SK-N-MC (cell line): ENCODE data around the gene LGI2.

ENCODE experiments used
- DNase-seq: peaks from one replicate; pipeline ENCODE4 v3.0.0-alpha.2; 2011; ENCODE audit warnings: low read depth, low spot score
- H3K27ac ChIP-seq: fragments of 200-600 bp; sonication (generic); 2 replicates; pipeline ENCODE4 v1.5.1; 2016; ENCODE audit warnings: mixed run types
- H3K36me3 ChIP-seq: fragments of 200-600 bp; sonication (generic); 2 replicates; pipeline ENCODE4 v1.6.1; 2017; ENCODE audit warnings: antibody characterized with exemption, low read length, mixed read lengths; ENCODE audit not compliant: insufficient read depth
- H3K4me3 ChIP-seq: fragments of 200-600 bp; sonication (generic); 2 replicates; pipeline ENCODE4 v1.5.1; 2016
- H3K9ac ChIP-seq: fragments of 200-600 bp; sonication (generic); 2 replicates; pipeline ENCODE4 v1.8.0; 2017; ENCODE audit warnings: mixed run types, mixed read lengths; ENCODE audit not compliant: insufficient read length
- H3K9me3 ChIP-seq: fragments of 200-600 bp; sonication (generic); 2 replicates; pipeline ENCODE4 v1.6.1; 2017; ENCODE audit warnings: low read depth, mild to moderate bottlenecking, antibody characterized with exemption, low read length, moderate library complexity, mixed read lengths
- EZH2 ChIP-seq: fragments of 200-600 bp; sonication (generic); IDR thresholded peaks from one replicate; pipeline ENCODE4 v1.6.1; 2017; ENCODE audit warnings: antibody characterized with exemption
- FOXP2 ChIP-seq: optimal IDR thresholded peaks from 2 replicates; pipeline ENCODE3; 2011; ENCODE audit warnings: mild to moderate bottlenecking, moderate library complexity; ENCODE audit not compliant: insufficient read depth; ENCODE audit errors: extremely low read length, control extremely low read depth
- POLR2AphosphoS5 ChIP-seq: IDR thresholded peaks from 2 replicates; pipeline ENCODE4 v1.6.1; 2012; ENCODE audit warnings: mild to moderate bottlenecking, low read depth, low read length, borderline replicate concordance

Gene LGI2

GRCh38 chr4:24968278-24968677 is 62.5 kb downstream of the LGI2 start:
- H3K9ac ChIP-seq: no peak overlapping the region
- no peak overlapping the region for H3K4me3 ChIP-seq
- DNase-seq: no peak
- no peak overlapping the region for H3K27ac ChIP-seq
- H3K9me3 ChIP-seq: no peaks in the 10 kb centered on the region
- no peak for TF ChIP-seq POLR2AphosphoS5
- TF ChIP-seq FOXP2: no peak
- TF ChIP-seq EZH2: no peak
- H3K36me3 ChIP-seq: no peaks in the 10 kb centered on the region

- Histone ChIP-seq H3K9ac (no peak overlapping the region), H3K36me3 (no peaks in the 10 kb centered on the region), H3K27ac (no peak overlapping the region), H3K9me3 (no peaks in the 10 kb centered on the region), H3K4me3 (no peak overlapping the region)
- no peak for DNase-seq
- no peak for TF ChIP-seq POLR2AphosphoS5
- no peak for TF ChIP-seq EZH2
- no peak for TF ChIP-seq FOXP2
Observed at GRCh38 chr4:24967346-24967745, 63.4 kb downstream of the LGI2 start.

DNA sequence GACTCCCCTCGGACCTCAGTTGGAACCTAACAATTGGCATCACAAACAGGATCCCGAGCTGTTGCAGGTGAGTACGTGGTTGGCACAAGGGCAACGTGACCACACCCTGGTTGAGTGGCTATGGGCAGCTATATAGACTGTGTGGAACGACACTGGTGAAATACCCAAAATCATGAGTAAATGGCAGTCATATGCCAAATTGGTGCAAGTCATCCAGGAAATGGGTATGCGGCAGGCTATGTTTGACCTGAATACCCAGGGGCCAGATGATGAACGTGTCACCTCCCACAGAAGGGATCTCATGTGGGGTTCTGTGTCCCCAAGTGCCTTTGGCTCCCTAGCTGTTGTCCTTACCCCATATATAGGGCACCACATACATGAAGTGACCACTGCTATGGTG is 64.7 kb downstream of the LGI2 start:
- no peaks in the 10 kb centered on the region for H3K9me3 ChIP-seq
- H3K27ac ChIP-seq: no peak overlapping the region
- no peak for DNase-seq
- H3K9ac ChIP-seq: no peak overlapping the region
- TF ChIP-seq POLR2AphosphoS5: no peak
- no peak for TF ChIP-seq EZH2
- TF ChIP-seq FOXP2: no peak
- H3K4me3 ChIP-seq: no peak overlapping the region
- no peaks in the 10 kb centered on the region for H3K36me3 ChIP-seq

DNA sequence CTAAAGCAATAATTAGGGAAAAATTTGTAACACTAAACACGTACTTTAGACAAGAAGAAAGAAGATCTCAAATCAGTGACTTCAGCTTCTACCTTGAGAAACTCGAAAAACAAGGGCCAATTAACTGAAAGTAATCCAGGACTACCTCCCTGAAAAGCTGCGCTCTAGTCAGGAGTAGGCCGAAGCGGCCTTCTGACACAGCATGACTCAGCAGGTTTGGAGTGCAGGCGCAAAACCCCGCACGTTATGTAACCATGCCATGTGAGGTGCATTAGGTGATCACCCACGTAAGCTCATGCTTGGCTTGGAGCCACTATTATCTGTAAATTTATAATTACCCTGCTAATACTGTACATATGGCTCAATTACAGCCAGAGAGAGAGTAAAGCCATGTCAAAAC is 65.1 kb downstream of the LGI2 start:
- Histone ChIP-seq H3K27ac (no peak overlapping the region), H3K36me3 (no peaks in the 10 kb centered on the region), H3K4me3 (no peak overlapping the region), H3K9me3 (no peaks in the 10 kb centered on the region), H3K9ac (no peak overlapping the region)
- TF ChIP-seq FOXP2 (no peak), EZH2 (no peak), POLR2AphosphoS5 (no peak)
- DNase-seq: no peak

DNA sequence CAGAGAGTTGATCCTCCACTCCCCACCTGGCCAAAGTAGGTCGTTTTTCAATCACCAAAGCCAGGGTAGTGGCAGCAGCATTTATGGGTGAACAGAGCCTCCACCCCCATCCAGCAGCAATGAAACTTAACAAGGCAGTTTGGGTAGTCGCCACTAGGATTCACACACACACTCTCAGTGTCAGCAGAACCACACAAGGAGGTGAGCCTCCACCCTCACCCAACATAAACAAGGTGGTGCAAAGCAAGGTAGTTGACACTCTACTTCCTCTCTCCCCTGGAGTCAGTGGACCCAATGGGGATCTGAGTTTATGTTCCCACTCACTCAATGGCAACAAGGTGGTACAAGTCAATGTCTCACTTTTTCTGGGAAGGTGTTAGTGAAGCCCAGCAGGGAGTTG is 67.5 kb downstream of the LGI2 start:
- Histone ChIP-seq H3K27ac (no peak overlapping the region), H3K4me3 (no peak overlapping the region), H3K9me3 (no peaks in the 10 kb centered on the region), H3K9ac (no peak overlapping the region), H3K36me3 (no peaks in the 10 kb centered on the region)
- no peak for TF ChIP-seq FOXP2
- no peak for TF ChIP-seq EZH2
- no peak for TF ChIP-seq POLR2AphosphoS5
- no peak for DNase-seq

- no peaks in the 10 kb centered on the region for H3K36me3 ChIP-seq
- H3K9me3 ChIP-seq: no peaks in the 10 kb centered on the region
- H3K4me3 ChIP-seq: no peak overlapping the region
- no peak overlapping the region for H3K27ac ChIP-seq
- no peak for DNase-seq
- TF ChIP-seq EZH2: no peak
- TF ChIP-seq FOXP2: no peak
- no peak for TF ChIP-seq POLR2AphosphoS5
- H3K9ac ChIP-seq: no peak overlapping the region
Observed at GRCh38 chr4:24957886-24958285, 72.9 kb downstream of the LGI2 start.

DNA sequence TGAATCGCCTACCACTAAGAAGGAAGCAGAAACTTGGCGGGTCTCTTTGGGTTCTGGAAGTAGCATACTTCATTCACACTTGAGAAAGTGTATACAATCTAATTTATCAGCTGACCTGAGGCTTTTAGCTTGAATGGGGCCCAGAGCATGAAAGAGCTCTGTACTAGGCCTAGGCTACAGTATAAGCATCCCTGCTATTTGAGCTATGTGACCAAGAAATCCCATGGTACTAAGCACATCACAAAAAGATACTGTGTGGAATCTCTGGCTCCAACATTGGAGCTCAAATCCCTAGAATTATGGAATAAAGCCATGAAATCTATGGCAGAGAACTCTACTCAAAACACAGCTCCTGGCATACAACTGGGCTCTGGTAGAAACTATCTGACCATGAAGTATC is 74.0 kb downstream of the LGI2 start:
- Histone ChIP-seq H3K9me3 (no peaks in the 10 kb centered on the region), H3K27ac (no peak overlapping the region), H3K36me3 (no peaks in the 10 kb centered on the region), H3K4me3 (no peak overlapping the region), H3K9ac (no peak overlapping the region)
- no peak for DNase-seq
- TF ChIP-seq EZH2 (no peak), POLR2AphosphoS5 (no peak), FOXP2 (no peak)

GRCh38 chr4:24956091-24956490 is 74.7 kb downstream of the LGI2 start:
- no peak overlapping the region for H3K27ac ChIP-seq
- TF ChIP-seq POLR2AphosphoS5 (no peak), FOXP2 (no peak), EZH2 (no peak)
- no peaks in the 10 kb centered on the region for H3K36me3 ChIP-seq
- H3K4me3 ChIP-seq: no peak overlapping the region
- no peaks in the 10 kb centered on the region for H3K9me3 ChIP-seq
- H3K9ac ChIP-seq: no peak overlapping the region
- DNase-seq: no peak

GRCh38 chr4:24952667-24953066 is 78.1 kb downstream of the LGI2 start:
- no peaks in the 10 kb centered on the region for H3K36me3 ChIP-seq
- no peak overlapping the region for H3K4me3 ChIP-seq
- DNase-seq: no peak
- no peaks in the 10 kb centered on the region for H3K9me3 ChIP-seq
- H3K9ac ChIP-seq: no peak overlapping the region
- no peak for TF ChIP-seq FOXP2
- TF ChIP-seq POLR2AphosphoS5: no peak
- no peak for TF ChIP-seq EZH2
- H3K27ac ChIP-seq: no peak overlapping the region
